ENCODE measurements around the gene LYSMD2.

- TF ChIP-seq MCM3 (IDR thresholded peaks at IDR 0.05) (no peak), MAX (CRISPR knock-in tag; IDR thresholded peaks at IDR 0.05) (peak; percentile 91), ZNF274 (IDR thresholded peaks at IDR 0.05; ENCODE audit: borderline replicate concordance, low read depth, low read length) (no peak), RAD51 (IDR thresholded peaks at IDR 0.05; ENCODE audit: borderline replicate concordance, low read depth) (no peak), CTCF (IDR thresholded peaks at IDR 0.05 in 2 of 3, conservative IDR thresholded peaks at IDR 0.05 in 1 of 3; ENCODE audit: insufficient read depth in 2 of 3, low read depth in 1 of 3, low read length in 3 of 3) (0 out of 6 replicates have a peak, but pooled peaks of 1 of the 3 experiments have one; percentile 3), RFX5 (IDR thresholded peaks at IDR 0.05; ENCODE audit: low read depth, low read length) (no peak), CCAR2 (IDR thresholded peaks at IDR 0.05; ENCODE audit: low read depth, low read length) (no peak), ZEB2 (IDR thresholded peaks at IDR 0.05) (peak; percentile 89), EP300 (IDR thresholded peaks at IDR 0.05; ENCODE audit: low read length) (0 out of 2 replicates have a peak, but pooled peaks have one; percentile 16), TAF1 (IDR thresholded peaks at IDR 0.05; ENCODE audit: control insufficient read depth, extremely low read depth, insufficient read depth, low read length, severe bottlenecking) (peak; percentile 12)
These were observed 56.0 kb downstream of the LYSMD2 start, which contains the start of gene SCG3 for GRCh38 chr15:51681303-51681963.

All from K562 (cell line).